HEK293T (cell line): ENCODE data around the gene RBM6.

Experiments used
- BHLHE40 ChIP-seq: fragments of 450-650 bp; IDR thresholded peaks from 2 replicates; pipeline ENCODE4 v1.6.1; 2016; ENCODE audit warnings: mild to moderate bottlenecking, moderate library complexity, borderline replicate concordance
- CTBP1 ChIP-seq: fragments of 450-650 bp; IDR thresholded peaks from 2 replicates; pipeline ENCODE4 v1.6.1; 2016; ENCODE audit warnings: borderline replicate concordance
- ELF4 ChIP-seq: fragments of 450-650 bp; IDR thresholded peaks from 2 replicates; pipeline ENCODE4 v1.6.1; 2017; ENCODE audit warnings: antibody characterized with exemption
- FOXK2 ChIP-seq: fragments of 450-650 bp; IDR thresholded peaks from 2 replicates; pipeline ENCODE4 v1.6.1; 2016; ENCODE audit warnings: mild to moderate bottlenecking
- FOXM1 ChIP-seq: fragments of 450-650 bp; IDR thresholded peaks from 2 replicates; pipeline ENCODE4 v1.6.1; 2017; ENCODE audit warnings: mild to moderate bottlenecking, borderline replicate concordance
- HDGF ChIP-seq: fragments of 450-650 bp; IDR thresholded peaks from 2 replicates; pipeline ENCODE4 v1.6.1; 2017; ENCODE audit warnings: antibody characterized with exemption, borderline replicate concordance
- NFRKB ChIP-seq: fragments of 450-650 bp; IDR thresholded peaks from 2 replicates; pipeline ENCODE4 v1.6.1; 2016; ENCODE audit warnings: mild to moderate bottlenecking, moderate library complexity
- SP1 ChIP-seq: fragments of 450-650 bp; IDR thresholded peaks from 2 replicates; pipeline ENCODE4 v1.6.1; 2017
- SUZ12 ChIP-seq: fragments of 450-650 bp; IDR thresholded peaks from 2 replicates; pipeline ENCODE4 v1.6.1; 2016; ENCODE audit warnings: mild to moderate bottlenecking
- ZNF384 ChIP-seq: fragments of 450-650 bp; IDR thresholded peaks from 2 replicates; pipeline ENCODE4 v1.6.1; 2016

- TF ChIP-seq FOXK2 = no peak
- no peak for TF ChIP-seq SUZ12
- TF ChIP-seq HDGF = no peak
- TF ChIP-seq ZNF384 = no peak
- no peak for TF ChIP-seq NFRKB
- no peak for TF ChIP-seq CTBP1
- TF ChIP-seq FOXM1 = no peak
- no peak for TF ChIP-seq SP1
- no peak for TF ChIP-seq ELF4
- TF ChIP-seq BHLHE40 = no peak
These were observed 12.2 kb upstream of the RBM6 start for GRCh38 chr3:49927798-49928197.
